SU-DHL-6 (cell line): ENCODE data around the gene CYP11A1.

Experiments
- H2AFZ ChIP-seq: fragments of 200-600 bp; sonication (generic); 2 replicates; pipeline ENCODE4 v1.6.1; 2014; ENCODE audit warnings: low read depth, mild to moderate bottlenecking, moderate library complexity, mixed read lengths, antibody characterized with exemption, low read length; ENCODE audit not compliant: severe bottlenecking
- H3F3A ChIP-seq: fragments of 200-600 bp; shearing (Covaris generic); 2 replicates; pipeline ENCODE4 v1.6.0; 2016; ENCODE audit warnings: antibody characterized with exemption, mild to moderate bottlenecking; ENCODE audit not compliant: insufficient read depth
- H3K27ac ChIP-seq: fragments of 200-600 bp; sonication (generic); 2 replicates; pipeline ENCODE4 v1.5.1; 2016; ENCODE audit warnings: low read depth, mild to moderate bottlenecking, low read length, moderate library complexity, mixed read lengths
- H3K27me3 ChIP-seq: fragments of 200-600 bp; sonication (generic), shearing (Covaris generic); 2 replicates; pipeline ENCODE4 v1.6.0; 2014; ENCODE audit warnings: mild to moderate bottlenecking, low read length
- H3K36me3 ChIP-seq: fragments of 200-600 bp; sonication (generic); 2 replicates; pipeline ENCODE4 v1.6.1; 2014; ENCODE audit warnings: mild to moderate bottlenecking, low read length, mixed read lengths
- H3K4me2 ChIP-seq: fragments of 300-600, 200-600 bp; shearing (Covaris generic), sonication (generic); 2 replicates; pipeline ENCODE4 v1.6.0; 2014; ENCODE audit warnings: low read length, low read depth, mild to moderate bottlenecking; ENCODE audit not compliant: poor library complexity, severe bottlenecking
- H3K4me3 ChIP-seq: fragments of 200-600 bp; sonication (generic); 2 replicates; pipeline ENCODE4 v1.5.1; 2014; ENCODE audit warnings: antibody characterized with exemption, low read length, mild to moderate bottlenecking, mixed read lengths; ENCODE audit not compliant: insufficient read depth, poor library complexity, severe bottlenecking
- H3K79me2 ChIP-seq: fragments of 200-600 bp; sonication (generic); 2 replicates; pipeline ENCODE4 v1.6.1; 2014; ENCODE audit warnings: mild to moderate bottlenecking, low read length, moderate library complexity; ENCODE audit not compliant: insufficient read depth
- H3K9ac ChIP-seq: fragments of 200-600 bp; sonication (generic); 2 replicates; pipeline ENCODE4 v1.7.0; 2014; ENCODE audit warnings: mild to moderate bottlenecking, low read length
- H3K9me2 ChIP-seq: fragments of 200-600 bp; sonication (generic); replicated peaks from 2 replicates; pipeline ENCODE4 v1.6.1; 2014; ENCODE audit warnings: low read length; ENCODE audit not compliant: insufficient read depth
- H3K9me3 ChIP-seq: fragments of 200-600 bp; sonication (generic); 2 replicates; pipeline ENCODE4 v1.6.1; 2014; ENCODE audit warnings: low read length, mixed read lengths; ENCODE audit not compliant: insufficient read depth
- H4K20me1 ChIP-seq: fragments of 200-600 bp; sonication (generic); 2 replicates; pipeline ENCODE4 v1.6.1; 2014; ENCODE audit warnings: low read depth, mild to moderate bottlenecking, antibody characterized with exemption, low read length, moderate library complexity, mixed read lengths
- EZH2phosphoT487 ChIP-seq: fragments of 200-600 bp; sonication (generic), shearing (Covaris generic); conservative IDR thresholded peaks from 2 replicates; pipeline ENCODE4 v1.6.1; 2018; ENCODE audit warnings: mild to moderate bottlenecking, antibody characterized with exemption, low read length, moderate library complexity, mixed read lengths
- TF ChIP-seq, protein P1 (sequence below): fragments of 200-600 bp; sonication (generic); IDR thresholded peaks from one replicate; pipeline ENCODE4 v1.5.1; 2017; ENCODE audit warnings: antibody characterized with exemption, mild to moderate bottlenecking, low read length, moderate library complexity; ENCODE audit not compliant: insufficient read depth, poor library complexity, severe bottlenecking

The CYP11A1 gene

DNA sequence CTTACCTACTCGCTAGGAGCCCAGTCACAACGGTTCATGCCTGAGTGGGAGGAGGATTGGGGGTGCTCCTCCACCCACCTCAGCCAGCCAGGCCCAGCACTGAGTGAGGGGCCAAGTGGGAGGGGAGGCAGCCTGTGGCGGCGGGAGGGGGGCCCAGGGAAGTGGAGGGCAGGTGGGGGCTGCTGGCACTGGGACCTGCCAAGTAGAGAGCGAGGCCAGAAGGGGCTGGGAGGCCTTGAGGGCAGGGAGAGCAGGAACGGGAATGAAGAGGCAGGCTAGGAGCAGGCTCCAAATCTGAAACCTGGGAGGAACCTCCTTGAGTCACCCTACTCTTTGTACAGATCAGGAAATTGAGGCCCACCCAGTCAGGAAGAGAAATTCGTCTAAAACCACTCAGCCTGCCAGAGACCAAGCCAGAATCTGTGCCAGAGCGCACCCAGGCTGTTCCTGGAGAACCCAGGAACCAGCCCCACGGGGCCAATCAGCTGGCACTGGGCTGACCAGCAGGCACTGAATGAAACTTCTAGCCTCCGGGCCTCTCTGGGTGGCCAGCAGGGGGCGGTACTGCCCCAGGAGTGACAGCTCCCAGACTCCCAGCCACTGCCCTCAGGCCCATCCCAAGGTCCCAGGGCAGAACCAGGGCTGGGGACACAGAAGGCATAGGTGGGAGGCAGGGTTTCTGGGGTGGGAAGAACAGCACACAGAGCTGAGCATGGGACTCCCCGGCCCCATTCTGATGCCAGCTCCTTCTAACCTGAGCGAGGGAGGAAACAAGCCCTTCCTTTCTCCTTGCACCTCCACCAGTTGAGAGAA lies 14.8 kb upstream of the CYP11A1 start:
- H3K9ac ChIP-seq, result no peak overlapping the region
- H2AFZ ChIP-seq, result no peak overlapping the region

DNA sequence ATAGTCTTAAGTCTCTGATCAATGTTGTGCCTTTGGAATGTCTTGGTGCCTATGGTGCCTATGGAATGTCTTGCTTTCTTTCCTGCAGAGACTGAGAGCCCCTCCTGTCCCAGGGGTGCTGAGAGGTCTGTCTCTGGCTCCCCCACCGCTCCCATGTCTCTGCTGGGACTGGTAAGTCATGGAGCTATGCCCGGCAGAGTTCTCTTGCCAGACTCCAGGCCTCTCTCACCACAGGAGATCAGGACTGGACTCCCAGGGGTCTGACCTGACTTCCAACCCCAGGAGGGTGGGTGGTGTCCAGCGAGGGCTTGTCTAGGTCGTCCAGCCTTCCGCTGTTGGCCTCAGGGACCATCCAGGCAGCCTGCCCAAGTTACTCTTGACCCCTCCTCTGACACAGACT lies 14.0 kb upstream of the CYP11A1 start:
- TF ChIP-seq EZH2phosphoT487, result no peak
- TF ChIP-seq, protein P1, sequence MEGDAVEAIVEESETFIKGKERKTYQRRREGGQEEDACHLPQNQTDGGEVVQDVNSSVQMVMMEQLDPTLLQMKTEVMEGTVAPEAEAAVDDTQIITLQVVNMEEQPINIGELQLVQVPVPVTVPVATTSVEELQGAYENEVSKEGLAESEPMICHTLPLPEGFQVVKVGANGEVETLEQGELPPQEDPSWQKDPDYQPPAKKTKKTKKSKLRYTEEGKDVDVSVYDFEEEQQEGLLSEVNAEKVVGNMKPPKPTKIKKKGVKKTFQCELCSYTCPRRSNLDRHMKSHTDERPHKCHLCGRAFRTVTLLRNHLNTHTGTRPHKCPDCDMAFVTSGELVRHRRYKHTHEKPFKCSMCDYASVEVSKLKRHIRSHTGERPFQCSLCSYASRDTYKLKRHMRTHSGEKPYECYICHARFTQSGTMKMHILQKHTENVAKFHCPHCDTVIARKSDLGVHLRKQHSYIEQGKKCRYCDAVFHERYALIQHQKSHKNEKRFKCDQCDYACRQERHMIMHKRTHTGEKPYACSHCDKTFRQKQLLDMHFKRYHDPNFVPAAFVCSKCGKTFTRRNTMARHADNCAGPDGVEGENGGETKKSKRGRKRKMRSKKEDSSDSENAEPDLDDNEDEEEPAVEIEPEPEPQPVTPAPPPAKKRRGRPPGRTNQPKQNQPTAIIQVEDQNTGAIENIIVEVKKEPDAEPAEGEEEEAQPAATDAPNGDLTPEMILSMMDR, result no peak
- Histone ChIP-seq H3K27me3 (no peaks in the 10 kb centered on the region), H3K36me3 (no peaks in the 10 kb centered on the region), H3K27ac (no peak overlapping the region), H4K20me1 (no peaks in the 10 kb centered on the region), H3K9me3 (no peaks in the 10 kb centered on the region), H3F3A (peaks cover 5% of the 10 kb centered on the region; the same call in 1 of the 2 replicates), H3K4me3 (no peak overlapping the region), H3K9me2 (no peaks in the 10 kb centered on the region), H3K4me2 (no peak overlapping the region), H3K9ac (no peak overlapping the region), H3K79me2 (no peaks in the 10 kb centered on the region), H2AFZ (no peak overlapping the region)

More for the DNA sequence above, 14.8 kb upstream of the CYP11A1 start:
- no peaks in the 10 kb centered on the region for H3K27me3 ChIP-seq
- H3K9me3 ChIP-seq, result no peaks in the 10 kb centered on the region
- TF ChIP-seq EZH2phosphoT487, result no peak
- TF ChIP-seq, protein P1, result peak; percentile 96
- H3F3A ChIP-seq, result peaks cover 5% of the 10 kb centered on the region; the same call in 1 of the 2 replicates
- no peaks in the 10 kb centered on the region for H3K79me2 ChIP-seq
- no peak overlapping the region for H3K4me3 ChIP-seq
- H4K20me1 ChIP-seq, result no peaks in the 10 kb centered on the region
- H3K9me2 ChIP-seq, result no peaks in the 10 kb centered on the region
- H3K36me3 ChIP-seq, result no peaks in the 10 kb centered on the region
- H3K4me2 ChIP-seq, result no peak overlapping the region
- no peak overlapping the region for H3K27ac ChIP-seq

DNA sequence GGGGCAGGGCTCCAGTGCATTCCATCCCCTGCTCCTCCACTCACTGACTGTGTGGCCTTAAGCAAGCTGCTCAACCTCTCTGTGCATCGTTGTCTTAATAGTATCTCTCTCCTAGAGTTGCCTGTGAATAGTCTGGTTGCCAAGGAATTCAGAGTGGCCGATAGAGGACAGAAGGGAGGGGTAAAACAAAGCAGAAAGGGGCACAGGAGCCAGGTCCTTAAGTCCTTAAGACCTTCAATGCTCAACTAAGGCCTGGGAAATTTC lies 13.7 kb upstream of the CYP11A1 start:
- Histone ChIP-seq H3K4me3 (no peak overlapping the region), H3K27me3 (no peaks in the 10 kb centered on the region), H3K9me3 (no peaks in the 10 kb centered on the region), H2AFZ (no peak overlapping the region), H3K27ac (no peak overlapping the region), H3K36me3 (no peaks in the 10 kb centered on the region), H4K20me1 (no peaks in the 10 kb centered on the region), H3F3A (peaks cover 5% of the 10 kb centered on the region; the same call in 1 of the 2 replicates), H3K4me2 (no peak overlapping the region), H3K9ac (no peak overlapping the region), H3K79me2 (no peaks in the 10 kb centered on the region), H3K9me2 (no peaks in the 10 kb centered on the region)
- TF ChIP-seq, protein P1, result no peak
- no peak for TF ChIP-seq EZH2phosphoT487
